ENCODE measurements around the gene NEK9. TPM values are rescaled to one million over a fixed set of nuclear protein-coding genes. Genes with fewer than 3 reads are reported as not detected.
A peak's percentile ranks its signal among the peaks of the same experiment; 100 is the strongest.

NEK9 gene
- total RNA-seq, 3 donors from 2014 or later, result 52.1 to 79.2 (median 71.8) TPM

GRCh38 chr14:75125617-75126016 lies 1.2 kb downstream of the NEK9 start:
- H3K4me1 ChIP-seq, result peaks cover 0 to 18% of the 10 kb centered on the region in 2 donors
- intact Hi-C loops (cut with DNase I; ENCODE audit: low total_unique reads), result no loop called here

DNA sequence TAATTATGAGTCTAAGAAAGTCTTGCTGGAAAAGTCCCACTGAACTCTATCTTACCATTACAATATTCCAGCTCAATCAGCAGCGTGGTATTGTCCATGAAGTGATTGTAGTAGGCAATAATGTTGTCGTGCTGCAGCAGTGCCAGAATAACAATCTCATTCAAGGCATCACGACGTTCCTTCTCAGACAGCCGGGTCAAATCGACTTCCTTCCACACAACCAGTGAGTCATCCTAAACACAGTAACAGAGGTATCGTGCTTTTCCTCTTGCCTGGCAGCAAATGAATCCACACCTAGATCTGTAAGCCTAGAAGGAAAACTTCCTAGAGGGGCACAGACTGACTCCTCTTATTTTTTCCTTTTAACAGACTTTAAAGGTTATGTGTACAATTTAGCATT lies 2.9 kb downstream of the NEK9 start:
- no peak for DNase-seq (ENCODE audit: low spot score in 2 of 2)
- intact Hi-C loops (cut with DNase I; ENCODE audit: low total_unique reads), result no loop called here
- TF ChIP-seq, protein P1, sequence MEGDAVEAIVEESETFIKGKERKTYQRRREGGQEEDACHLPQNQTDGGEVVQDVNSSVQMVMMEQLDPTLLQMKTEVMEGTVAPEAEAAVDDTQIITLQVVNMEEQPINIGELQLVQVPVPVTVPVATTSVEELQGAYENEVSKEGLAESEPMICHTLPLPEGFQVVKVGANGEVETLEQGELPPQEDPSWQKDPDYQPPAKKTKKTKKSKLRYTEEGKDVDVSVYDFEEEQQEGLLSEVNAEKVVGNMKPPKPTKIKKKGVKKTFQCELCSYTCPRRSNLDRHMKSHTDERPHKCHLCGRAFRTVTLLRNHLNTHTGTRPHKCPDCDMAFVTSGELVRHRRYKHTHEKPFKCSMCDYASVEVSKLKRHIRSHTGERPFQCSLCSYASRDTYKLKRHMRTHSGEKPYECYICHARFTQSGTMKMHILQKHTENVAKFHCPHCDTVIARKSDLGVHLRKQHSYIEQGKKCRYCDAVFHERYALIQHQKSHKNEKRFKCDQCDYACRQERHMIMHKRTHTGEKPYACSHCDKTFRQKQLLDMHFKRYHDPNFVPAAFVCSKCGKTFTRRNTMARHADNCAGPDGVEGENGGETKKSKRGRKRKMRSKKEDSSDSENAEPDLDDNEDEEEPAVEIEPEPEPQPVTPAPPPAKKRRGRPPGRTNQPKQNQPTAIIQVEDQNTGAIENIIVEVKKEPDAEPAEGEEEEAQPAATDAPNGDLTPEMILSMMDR (IDR thresholded peaks at IDR 0.05), result no peak
- TF ChIP-seq POLR2A (IDR thresholded peaks at IDR 0.05), result no peak
- TF ChIP-seq POLR2AphosphoS5 (IDR thresholded peaks at IDR 0.05), result peak in 1 of 3 donors; percentile 28
- Histone ChIP-seq H3K4me3 (no peak overlapping the region), H3K36me3 (no peaks in the 10 kb centered on the region), H3K27me3 (no peaks in the 10 kb centered on the region), H3K4me1 (peaks cover 0 to 18% of the 10 kb centered on the region in 2 donors), H3K9me3 (no peaks in the 10 kb centered on the region), H3K27ac (peak overlapping the region; percentile 10 to 22)

More at GRCh38 chr14:75125617-75126016, 1.2 kb downstream of the NEK9 start:
- Histone ChIP-seq H3K9me3 (no peaks in the 10 kb centered on the region), H3K4me3 (peak overlapping the region; percentile 63 to 98 (median 83)), H3K36me3 (no peaks in the 10 kb centered on the region), H3K27ac (no peak overlapping the region), H3K27me3 (no peaks in the 10 kb centered on the region)
- TF ChIP-seq POLR2AphosphoS5 (IDR thresholded peaks at IDR 0.05) (no peak), POLR2A (IDR thresholded peaks at IDR 0.05) (no peak)
- TF ChIP-seq, protein P1 (IDR thresholded peaks at IDR 0.05), result no peak
- DNase-seq (ENCODE audit: low spot score in 2 of 2), result no peak

- Histone ChIP-seq H3K9me3 (no peaks in the 10 kb centered on the region), H3K27ac (peak overlapping the region in 1 of 2 donors; percentile 50), H3K27me3 (no peaks in the 10 kb centered on the region)
These were observed 5.3 kb downstream of the NEK9 start for GRCh38 chr14:75121552-75121951.

GRCh38 chr14:75120541-75121291 lies 6.1 kb downstream of the NEK9 start:
- TF ChIP-seq, protein P1 (IDR thresholded peaks at IDR 0.05), result no peak
- TF ChIP-seq POLR2A (IDR thresholded peaks at IDR 0.05) (no peak), POLR2AphosphoS5 (IDR thresholded peaks at IDR 0.05) (no peak)
- DNase-seq (ENCODE audit: low spot score in 2 of 2), result no peak
- Histone ChIP-seq H3K9me3 (no peaks in the 10 kb centered on the region), H3K4me3 (no peak overlapping the region), H3K4me1 (peaks cover 0 to 5% of the 10 kb centered on the region in 2 donors), H3K27me3 (no peaks in the 10 kb centered on the region), H3K36me3 (no peaks in the 10 kb centered on the region), H3K27ac (peak overlapping the region in 1 of 2 donors; percentile 50)
- intact Hi-C loops (cut with DNase I; ENCODE audit: low total_unique reads), result no loop called here

More at GRCh38 chr14:75121552-75121951, 5.3 kb downstream of the NEK9 start:
- intact Hi-C loops (cut with DNase I; ENCODE audit: low total_unique reads), result no loop called here
- DNase-seq (ENCODE audit: low spot score in 2 of 2), result no peak
- no peak overlapping the region for H3K4me3 ChIP-seq
- TF ChIP-seq, protein P1 (IDR thresholded peaks at IDR 0.05), result no peak
- TF ChIP-seq POLR2AphosphoS5 (IDR thresholded peaks at IDR 0.05) (no peak), POLR2A (IDR thresholded peaks at IDR 0.05) (no peak)
- peaks cover 0 to 11% of the 10 kb centered on the region in 2 donors for H3K4me1 ChIP-seq
- H3K36me3 ChIP-seq, result no peaks in the 10 kb centered on the region

DNA sequence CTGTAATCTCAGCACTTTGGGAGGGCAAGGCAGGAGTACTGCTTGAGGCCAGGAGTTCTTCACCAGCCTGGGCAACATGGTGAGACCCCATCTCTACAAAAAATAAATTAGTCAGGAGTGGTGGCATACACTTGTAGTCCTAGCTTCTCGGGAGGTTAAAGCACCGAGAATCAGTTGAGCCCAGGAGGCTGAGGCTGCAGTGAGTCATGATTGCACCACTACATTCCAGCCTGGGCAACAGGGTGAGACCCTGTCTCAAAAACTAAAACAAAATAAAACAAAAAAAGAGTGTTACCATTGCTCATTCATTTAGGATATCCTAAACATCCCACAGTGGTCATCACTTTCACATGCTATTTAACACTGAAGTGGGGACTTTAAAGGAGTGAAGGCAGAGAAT lies 7.8 kb downstream of the NEK9 start:
- no peak overlapping the region for H3K4me3 ChIP-seq
- no peak for TF ChIP-seq POLR2A (IDR thresholded peaks at IDR 0.05)
- TF ChIP-seq POLR2AphosphoS5 (IDR thresholded peaks at IDR 0.05), result no peak
- TF ChIP-seq, protein P1 (IDR thresholded peaks at IDR 0.05), result no peak
- no peak for DNase-seq (ENCODE audit: low spot score in 2 of 2)
- H3K36me3 ChIP-seq, result no peaks in the 10 kb centered on the region
- H3K27me3 ChIP-seq, result no peaks in the 10 kb centered on the region
- no peak overlapping the region for H3K27ac ChIP-seq
- intact Hi-C loops (cut with DNase I; ENCODE audit: low total_unique reads), result no loop called here
- H3K4me1 ChIP-seq, result no peaks in the 10 kb centered on the region
- no peaks in the 10 kb centered on the region for H3K9me3 ChIP-seq
